Glutamatergic neuron (in vitro differentiated cells): Measurements from ENCODE around the gene DLG1. TPM values are rescaled to one million over a fixed set of nuclear protein-coding genes. Genes with fewer than 3 reads are reported as not detected.

Source experiments
- DNase-seq: peaks from one replicate; pipeline ENCODE4 v3.0.0; 2022
- H3K27ac Mint-ChIP-seq: one replicate; pipeline ENCODE4 v1.8.0; 2020; ENCODE audit warnings: mild to moderate bottlenecking, mixed read lengths, inconsistent platforms; ENCODE audit not compliant: unreplicated experiment
- H3K27me3 Mint-ChIP-seq: one replicate; pipeline ENCODE4 v1.8.0; 2020; ENCODE audit warnings: mild to moderate bottlenecking, moderate library complexity, mixed read lengths, inconsistent platforms; ENCODE audit not compliant: unreplicated experiment
- H3K36me3 Mint-ChIP-seq: one replicate; pipeline ENCODE4 v1.8.0; 2020; ENCODE audit warnings: mild to moderate bottlenecking, mixed read lengths, inconsistent platforms; ENCODE audit not compliant: unreplicated experiment
- H3K4me1 Mint-ChIP-seq: one replicate; pipeline ENCODE4 v1.8.0; 2020; ENCODE audit warnings: mild to moderate bottlenecking, low read depth, mixed read lengths, inconsistent platforms; ENCODE audit not compliant: unreplicated experiment
- H3K4me3 Mint-ChIP-seq: one replicate; pipeline ENCODE4 v1.8.0; 2020; ENCODE audit warnings: mild to moderate bottlenecking, mixed read lengths, inconsistent platforms; ENCODE audit not compliant: unreplicated experiment
- H3K9me3 Mint-ChIP-seq: one replicate; pipeline ENCODE4 v1.8.0; 2020; ENCODE audit warnings: mild to moderate bottlenecking, moderate library complexity, mixed read lengths, inconsistent platforms; ENCODE audit not compliant: unreplicated experiment
- CTCF ChIP-seq: fragments of 200-600 bp; sonication (generic); IDR thresholded peaks from one replicate; pipeline ENCODE4 v1.5.0; 2021; ENCODE audit not compliant: partially characterized antibody, unreplicated experiment
- total RNA-seq: library from RNA; stranded (reverse); fragmentation: NEBNext Ultra II Directional; extraction: Animal tissue kit (Norgen Biotek cat#: 25700); gene quantifications from one replicate; pipeline ENCODE4 v1.2.1, GENCODE V29; 2021; ENCODE audit not compliant: unreplicated experiment

Gene DLG1
- total RNA-seq, 1 donor from 2014 or later: 66.0 TPM

- no peak for DNase-seq
- Mint-ChIP-seq H3K27me3 (peaks cover 2% of the 10 kb centered on the region), H3K4me1 (peaks cover 13% of the 10 kb centered on the region), H3K4me3 (no peak overlapping the region), H3K9me3 (no peaks in the 10 kb centered on the region), H3K36me3 (no peaks in the 10 kb centered on the region), H3K27ac (no peak overlapping the region)
- no peak for TF ChIP-seq CTCF
Measured at GRCh38 chr3:197343656-197344408, 45.4 kb upstream of the DLG1 start.

GRCh38 chr3:197343111-197343510 lies 44.7 kb upstream of the DLG1 start:
- Mint-ChIP-seq H3K4me1 (peaks cover 13% of the 10 kb centered on the region), H3K4me3 (no peak overlapping the region), H3K9me3 (no peaks in the 10 kb centered on the region), H3K27me3 (peaks cover 1% of the 10 kb centered on the region), H3K27ac (no peak overlapping the region), H3K36me3 (no peaks in the 10 kb centered on the region)
- no peak for TF ChIP-seq CTCF
- DNase-seq: no peak

- Mint-ChIP-seq H3K4me1 (peaks cover 26% of the 10 kb centered on the region), H3K36me3 (no peaks in the 10 kb centered on the region), H3K9me3 (peaks cover 2% of the 10 kb centered on the region), H3K27me3 (no peaks in the 10 kb centered on the region), H3K4me3 (no peak overlapping the region), H3K27ac (no peak overlapping the region)
- TF ChIP-seq CTCF: no peak
- no peak for DNase-seq
Measured at GRCh38 chr3:197340521-197340871, 42.1 kb upstream of the DLG1 start.

- no peak overlapping the region for H3K4me3 Mint-ChIP-seq
- peaks cover 3% of the 10 kb centered on the region for H3K27me3 Mint-ChIP-seq
- H3K9me3 Mint-ChIP-seq: peaks cover 2% of the 10 kb centered on the region
- H3K27ac Mint-ChIP-seq: no peak overlapping the region
- H3K4me1 Mint-ChIP-seq: peaks cover 32% of the 10 kb centered on the region
- DNase-seq: peak; percentile 30
- no peaks in the 10 kb centered on the region for H3K36me3 Mint-ChIP-seq
- TF ChIP-seq CTCF: no peak
Measured at GRCh38 chr3:197339841-197340520, 41.6 kb upstream of the DLG1 start.

GRCh38 chr3:197338586-197338985 lies 40.2 kb upstream of the DLG1 start:
- Mint-ChIP-seq H3K27ac (no peak overlapping the region), H3K4me3 (no peak overlapping the region), H3K9me3 (peaks cover 2% of the 10 kb centered on the region), H3K4me1 (peaks cover 34% of the 10 kb centered on the region), H3K36me3 (no peaks in the 10 kb centered on the region), H3K27me3 (peaks cover 3% of the 10 kb centered on the region)
- TF ChIP-seq CTCF: no peak
- no peak for DNase-seq
